DOHH2 (cell line): Measurements from ENCODE around the gene SLC66A3.

Source experiments
- H3F3A ChIP-seq: fragments of 200-600 bp; sonication (generic), shearing (Covaris generic); 2 replicates; pipeline ENCODE4 v1.6.0; 2016; ENCODE audit warnings: antibody characterized with exemption, mild to moderate bottlenecking; ENCODE audit not compliant: control insufficient read depth, insufficient read depth
- H3K27ac ChIP-seq: fragments of 200-600 bp; sonication (generic); 2 replicates; pipeline ENCODE4 v1.5.1; 2014; ENCODE audit warnings: low read depth, mild to moderate bottlenecking, low read length, moderate library complexity
- H3K27me3 ChIP-seq: fragments of 200-600 bp; sonication (generic); 2 replicates; pipeline ENCODE4 v1.6.1; 2014; ENCODE audit warnings: mild to moderate bottlenecking, low read length, mixed read lengths; ENCODE audit not compliant: control insufficient read depth
- H3K36me3 ChIP-seq: fragments of 200-600 bp; sonication (generic); 2 replicates; pipeline ENCODE4 v1.6.1; 2014; ENCODE audit warnings: mild to moderate bottlenecking, low read length, moderate library complexity, mixed read lengths; ENCODE audit not compliant: control insufficient read depth
- H3K4me1 ChIP-seq: fragments of 200-600 bp; sonication (generic); 2 replicates; pipeline ENCODE4 v1.6.1; 2014; ENCODE audit warnings: mild to moderate bottlenecking, low read length, mixed read lengths; ENCODE audit not compliant: control insufficient read depth
- H3K4me2 ChIP-seq: fragments of 200-600 bp; sonication (generic); 2 replicates; pipeline ENCODE4 v1.6.0; 2014; ENCODE audit warnings: mild to moderate bottlenecking, low read length, moderate library complexity
- H3K4me3 ChIP-seq: fragments of 200-600 bp; sonication (generic); 2 replicates; pipeline ENCODE4 v1.5.1; 2014; ENCODE audit warnings: mild to moderate bottlenecking, low read length, mixed read lengths
- H3K79me2 ChIP-seq: fragments of 200-600 bp; sonication (generic); 2 replicates; pipeline ENCODE4 v1.6.1; 2014; ENCODE audit warnings: mild to moderate bottlenecking, low read length, mixed read lengths; ENCODE audit not compliant: control insufficient read depth
- H3K9me2 ChIP-seq: fragments of 200-600 bp; sonication (generic); replicated peaks from 2 replicates; pipeline ENCODE4 v1.6.1; 2014; ENCODE audit warnings: mild to moderate bottlenecking, low read length, mixed read lengths; ENCODE audit not compliant: control insufficient read depth
- H3K9me3 ChIP-seq: fragments of 200-600 bp; sonication (generic); 2 replicates; pipeline ENCODE4 v1.6.1; 2014; ENCODE audit warnings: antibody characterized with exemption, low read length, mixed read lengths; ENCODE audit not compliant: control insufficient read depth, insufficient read depth
- H4K20me1 ChIP-seq: fragments of 200-600 bp; sonication (generic); 2 replicates; pipeline ENCODE4 v1.6.0; 2014; ENCODE audit warnings: low read depth, mild to moderate bottlenecking, antibody characterized with exemption, low read length, moderate library complexity; ENCODE audit not compliant: control insufficient read depth, insufficient read depth
- CTCF ChIP-seq: fragments of 200-600 bp; sonication (generic); IDR thresholded peaks from one replicate; pipeline ENCODE4 v1.5.1; 2014; ENCODE audit warnings: antibody characterized with exemption, mild to moderate bottlenecking, low read depth, low read length; ENCODE audit not compliant: poor library complexity, severe bottlenecking
- EZH2phosphoT487 ChIP-seq: fragments of 200-600 bp; sonication (generic); IDR thresholded peaks from 2 replicates; pipeline ENCODE4 v1.6.1; 2017; ENCODE audit warnings: borderline replicate concordance, mild to moderate bottlenecking, antibody characterized with exemption, low read length, moderate library complexity, mixed read lengths

The SLC66A3 gene

GRCh38 chr2:11187083-11187619 is 31.9 kb downstream of the SLC66A3 start:
- H3K79me2 ChIP-seq = no peaks in the 10 kb centered on the region
- H3K4me1 ChIP-seq = no peaks in the 10 kb centered on the region
- no peak overlapping the region for H3K4me2 ChIP-seq
- H3F3A ChIP-seq = no peaks in the 10 kb centered on the region
- peaks cover 50% of the 10 kb centered on the region for H3K36me3 ChIP-seq
- no peaks in the 10 kb centered on the region for H3K27me3 ChIP-seq
- H3K9me2 ChIP-seq = no peaks in the 10 kb centered on the region
- H3K9me3 ChIP-seq = no peaks in the 10 kb centered on the region
- H3K4me3 ChIP-seq = no peak overlapping the region
- no peak overlapping the region for H3K27ac ChIP-seq
- no peaks in the 10 kb centered on the region for H4K20me1 ChIP-seq
- TF ChIP-seq EZH2phosphoT487 = no peak
- TF ChIP-seq CTCF = no peak

- no peaks in the 10 kb centered on the region for H3K27me3 ChIP-seq
- peaks cover 50% of the 10 kb centered on the region for H3K36me3 ChIP-seq
- no peaks in the 10 kb centered on the region for H3F3A ChIP-seq
- H3K4me2 ChIP-seq = no peak overlapping the region
- no peaks in the 10 kb centered on the region for H3K79me2 ChIP-seq
- TF ChIP-seq EZH2phosphoT487 (no peak), CTCF (no peak)
- H3K9me2 ChIP-seq = no peaks in the 10 kb centered on the region
- H3K27ac ChIP-seq = no peak overlapping the region
- H3K9me3 ChIP-seq = no peaks in the 10 kb centered on the region
- no peaks in the 10 kb centered on the region for H3K4me1 ChIP-seq
- no peaks in the 10 kb centered on the region for H4K20me1 ChIP-seq
- H3K4me3 ChIP-seq = no peak overlapping the region
Measured at GRCh38 chr2:11187731-11188130, 32.5 kb downstream of the SLC66A3 start.

GRCh38 chr2:11196246-11196645 is 41.0 kb downstream of the SLC66A3 start:
- TF ChIP-seq CTCF (no peak), EZH2phosphoT487 (no peak)
- no peaks in the 10 kb centered on the region for H3K9me2 ChIP-seq
- peaks cover 76% of the 10 kb centered on the region for H3K36me3 ChIP-seq
- no peaks in the 10 kb centered on the region for H3K4me1 ChIP-seq
- H3K9me3 ChIP-seq = no peaks in the 10 kb centered on the region
- no peak overlapping the region for H3K4me2 ChIP-seq
- H3K4me3 ChIP-seq = no peak overlapping the region
- H3K27ac ChIP-seq = no peak overlapping the region
- no peaks in the 10 kb centered on the region for H3K79me2 ChIP-seq
- no peaks in the 10 kb centered on the region for H3K27me3 ChIP-seq
- H4K20me1 ChIP-seq = no peaks in the 10 kb centered on the region
- peaks cover 5% of the 10 kb centered on the region; the same call in 1 of the 2 replicates for H3F3A ChIP-seq
